Panc1 (cell line): ENCODE results near the gene C5orf58. TPM values are rescaled to one million over a fixed set of nuclear protein-coding genes. Genes with fewer than 3 reads are reported as not detected.

ENCODE experiments used
- ATAC-seq: fragments of 200-7000 bp; cut with Tn5 transposase; 2 replicates; pipeline ENCODE4 v1.9.1; 2020; ENCODE audit warnings: mild to moderate bottlenecking, moderate library complexity
- BruUV-seq: library from RNA; stranded (reverse); fragments of 400-500 nt; replicated peaks from 2 replicates; lab custom pipeline; 2021; lab: Mats Ljungman, UMichigan
- CTCF ChIA-PET: fragments of 300-600 bp; sonication (Branson Sonifier 250); formaldehyde crosslinking; loops from one replicate; lab custom pipeline; 2022; ENCODE audit warnings: antibody characterized with exemption; lab: Charles Lee
- POLR2A ChIA-PET: fragments of 300-600 bp; sonication (Branson Sonifier 250); formaldehyde crosslinking; loops from one replicate; lab custom pipeline; 2022; ENCODE audit warnings: antibody characterized with exemption; lab: Charles Lee
- DNase-seq: peaks from one replicate; pipeline ENCODE4 v3.0.0-alpha.2; 2010; ENCODE audit warnings: low read depth, low spot score
- H3K27ac ChIP-seq: 2 replicates; pipeline ENCODE4 v1.5.1; 2011; ENCODE audit warnings: mild to moderate bottlenecking, low read length, inconsistent platforms
- H3K27me3 ChIP-seq: fragments of 200-500 bp; sonication (Bioruptor generic); 2 replicates; pipeline ENCODE4 v1.6.0; 2014; ENCODE audit warnings: low read length, inconsistent platforms; ENCODE audit not compliant: control insufficient read depth, insufficient read depth
- H3K36me3 ChIP-seq: fragments of 200-500 bp; sonication (Bioruptor generic); 2 replicates; pipeline ENCODE4 v1.5.1; 2014; ENCODE audit warnings: inconsistent platforms, mild to moderate bottlenecking, low read length, moderate library complexity; ENCODE audit not compliant: control insufficient read depth, insufficient read depth
- H3K4me1 ChIP-seq: 2 replicates; pipeline ENCODE4 v1.5.1; 2011; ENCODE audit warnings: inconsistent platforms, mild to moderate bottlenecking, low read length, moderate library complexity; ENCODE audit not compliant: control insufficient read depth, insufficient read depth
- H3K4me3 ChIP-seq, 2 experiments: 2 replicates each; pipeline ENCODE4 v1.5.1; 2011 to 2012; ENCODE audit warnings: low read depth in 2 of 2, low read length in 2 of 2, mild to moderate bottlenecking in 2 of 2, inconsistent platforms in 1 of 2, moderate library complexity in 1 of 2
- H3K9me3 ChIP-seq: fragments of 200-500 bp; sonication (Bioruptor generic); 2 replicates; pipeline ENCODE4 v1.5.1; 2014; ENCODE audit warnings: low read depth, mild to moderate bottlenecking, inconsistent platforms, low read length, moderate library complexity; ENCODE audit not compliant: control insufficient read depth, insufficient read depth
- POLR2AphosphoS5 ChIP-seq: IDR thresholded peaks from 2 replicates; pipeline ENCODE4 v1.6.1; 2012; ENCODE audit warnings: mild to moderate bottlenecking, low read depth, low read length, moderate library complexity
- SIN3A ChIP-seq: IDR thresholded peaks from 2 replicates; pipeline ENCODE4 v1.6.1; 2012; ENCODE audit warnings: low read depth, mild to moderate bottlenecking, low read length, moderate library complexity, borderline replicate concordance; ENCODE audit not compliant: insufficient read depth
- TCF7L2 ChIP-seq: IDR thresholded peaks from 2 replicates; pipeline ENCODE4 v1.6.1; 2011; ENCODE audit warnings: mild to moderate bottlenecking, low read depth, low read length, inconsistent platforms
- in situ Hi-C: cut with HindIII; loops from 2 replicates; pipeline ENCODE4 v1.10.0; 2016; ENCODE audit warnings: low sequenced_read_pairs, low pct_unique_long_range_greater_than_20kb
- intact Hi-C: fragments of 100-400 bp; cut with micrococcal nuclease; formaldehyde crosslinking; loops from one replicate; pipeline ENCODE4 v1.10.0; 2022; ENCODE audit not compliant: unreplicated experiment
- total RNA-seq: library from RNA; stranded (reverse); gene quantifications from one replicate; pipeline ENCODE4 v1.2.1, GENCODE V29; 2021; ENCODE audit not compliant: unreplicated experiment
- TF ChIP-seq, protein P1 (sequence below), 2 experiments: IDR thresholded peaks; 2 replicates each; pipeline ENCODE4 v1.6.1; 2011 to 2012; ENCODE audit warnings: low read depth in 2 of 2, control low read depth in 1 of 2, low read length in 1 of 2, mild to moderate bottlenecking in 1 of 2, moderate library complexity in 1 of 2; ENCODE audit not compliant: insufficient read depth in 1 of 2
- TF ChIP-seq, protein P2 (sequence below): fragments of 450-650 bp; IDR thresholded peaks from 2 replicates; pipeline ENCODE4 v1.5.1; 2017; ENCODE audit warnings: mild to moderate bottlenecking

Gene C5orf58
- total RNA-seq, 1 experiment from 2014 or later = 0.15 TPM

DNA sequence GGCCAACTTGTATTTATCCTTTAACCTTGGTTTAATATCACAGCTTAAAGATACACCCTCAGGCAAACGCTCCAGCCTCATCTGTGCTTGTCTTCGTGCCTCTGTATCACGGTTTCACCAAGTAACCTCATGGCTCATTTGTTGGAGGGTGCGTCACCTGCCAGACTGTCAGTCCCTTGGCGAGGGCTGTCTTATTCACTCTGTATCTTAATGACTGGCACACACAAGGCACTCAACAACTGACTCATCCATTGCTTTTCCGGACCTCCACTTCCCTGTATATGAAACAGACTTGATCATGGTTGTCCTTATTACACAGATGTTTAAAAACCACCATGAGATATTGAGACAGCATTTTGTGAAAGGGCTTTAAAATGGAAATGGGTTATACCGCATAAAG, 36.8 kb downstream of the C5orf58 start:
- no peak for DNase-seq
- no peak overlapping the region for H3K4me3 ChIP-seq
- TF ChIP-seq TCF7L2 (no peak), POLR2AphosphoS5 (no peak), SIN3A (no peak)
- TF ChIP-seq, protein P1, sequence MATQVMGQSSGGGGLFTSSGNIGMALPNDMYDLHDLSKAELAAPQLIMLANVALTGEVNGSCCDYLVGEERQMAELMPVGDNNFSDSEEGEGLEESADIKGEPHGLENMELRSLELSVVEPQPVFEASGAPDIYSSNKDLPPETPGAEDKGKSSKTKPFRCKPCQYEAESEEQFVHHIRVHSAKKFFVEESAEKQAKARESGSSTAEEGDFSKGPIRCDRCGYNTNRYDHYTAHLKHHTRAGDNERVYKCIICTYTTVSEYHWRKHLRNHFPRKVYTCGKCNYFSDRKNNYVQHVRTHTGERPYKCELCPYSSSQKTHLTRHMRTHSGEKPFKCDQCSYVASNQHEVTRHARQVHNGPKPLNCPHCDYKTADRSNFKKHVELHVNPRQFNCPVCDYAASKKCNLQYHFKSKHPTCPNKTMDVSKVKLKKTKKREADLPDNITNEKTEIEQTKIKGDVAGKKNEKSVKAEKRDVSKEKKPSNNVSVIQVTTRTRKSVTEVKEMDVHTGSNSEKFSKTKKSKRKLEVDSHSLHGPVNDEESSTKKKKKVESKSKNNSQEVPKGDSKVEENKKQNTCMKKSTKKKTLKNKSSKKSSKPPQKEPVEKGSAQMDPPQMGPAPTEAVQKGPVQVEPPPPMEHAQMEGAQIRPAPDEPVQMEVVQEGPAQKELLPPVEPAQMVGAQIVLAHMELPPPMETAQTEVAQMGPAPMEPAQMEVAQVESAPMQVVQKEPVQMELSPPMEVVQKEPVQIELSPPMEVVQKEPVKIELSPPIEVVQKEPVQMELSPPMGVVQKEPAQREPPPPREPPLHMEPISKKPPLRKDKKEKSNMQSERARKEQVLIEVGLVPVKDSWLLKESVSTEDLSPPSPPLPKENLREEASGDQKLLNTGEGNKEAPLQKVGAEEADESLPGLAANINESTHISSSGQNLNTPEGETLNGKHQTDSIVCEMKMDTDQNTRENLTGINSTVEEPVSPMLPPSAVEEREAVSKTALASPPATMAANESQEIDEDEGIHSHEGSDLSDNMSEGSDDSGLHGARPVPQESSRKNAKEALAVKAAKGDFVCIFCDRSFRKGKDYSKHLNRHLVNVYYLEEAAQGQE (IDR thresholded peaks at IDR 0.05; ENCODE audit: insufficient read depth in 1 of 2, low read depth in 2 of 2, low read length in 1 of 2) = no peak
- TF ChIP-seq, protein P2, sequence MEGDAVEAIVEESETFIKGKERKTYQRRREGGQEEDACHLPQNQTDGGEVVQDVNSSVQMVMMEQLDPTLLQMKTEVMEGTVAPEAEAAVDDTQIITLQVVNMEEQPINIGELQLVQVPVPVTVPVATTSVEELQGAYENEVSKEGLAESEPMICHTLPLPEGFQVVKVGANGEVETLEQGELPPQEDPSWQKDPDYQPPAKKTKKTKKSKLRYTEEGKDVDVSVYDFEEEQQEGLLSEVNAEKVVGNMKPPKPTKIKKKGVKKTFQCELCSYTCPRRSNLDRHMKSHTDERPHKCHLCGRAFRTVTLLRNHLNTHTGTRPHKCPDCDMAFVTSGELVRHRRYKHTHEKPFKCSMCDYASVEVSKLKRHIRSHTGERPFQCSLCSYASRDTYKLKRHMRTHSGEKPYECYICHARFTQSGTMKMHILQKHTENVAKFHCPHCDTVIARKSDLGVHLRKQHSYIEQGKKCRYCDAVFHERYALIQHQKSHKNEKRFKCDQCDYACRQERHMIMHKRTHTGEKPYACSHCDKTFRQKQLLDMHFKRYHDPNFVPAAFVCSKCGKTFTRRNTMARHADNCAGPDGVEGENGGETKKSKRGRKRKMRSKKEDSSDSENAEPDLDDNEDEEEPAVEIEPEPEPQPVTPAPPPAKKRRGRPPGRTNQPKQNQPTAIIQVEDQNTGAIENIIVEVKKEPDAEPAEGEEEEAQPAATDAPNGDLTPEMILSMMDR = no peak
- no peaks in the 10 kb centered on the region for H3K36me3 ChIP-seq
- peaks cover 6% of the 10 kb centered on the region; the same call in 1 of the 2 replicates for H3K4me1 ChIP-seq
- H3K27ac ChIP-seq = no peak overlapping the region
- peaks cover 14% of the 10 kb centered on the region for H3K27me3 ChIP-seq
- POLR2A ChIA-PET = no interaction called here
- BruUV-seq = no TSS peak
- ATAC-seq = no peak
- CTCF ChIA-PET = no interaction called here
- no peaks in the 10 kb centered on the region for H3K9me3 ChIP-seq
- in situ Hi-C loops (no loop called here), intact Hi-C loops (loop anchor here (2.0 to 5.0 kb wide), 2 partner anchors 151 to 353 kb away; no protein-coding TSS in a partner anchor)

DNA sequence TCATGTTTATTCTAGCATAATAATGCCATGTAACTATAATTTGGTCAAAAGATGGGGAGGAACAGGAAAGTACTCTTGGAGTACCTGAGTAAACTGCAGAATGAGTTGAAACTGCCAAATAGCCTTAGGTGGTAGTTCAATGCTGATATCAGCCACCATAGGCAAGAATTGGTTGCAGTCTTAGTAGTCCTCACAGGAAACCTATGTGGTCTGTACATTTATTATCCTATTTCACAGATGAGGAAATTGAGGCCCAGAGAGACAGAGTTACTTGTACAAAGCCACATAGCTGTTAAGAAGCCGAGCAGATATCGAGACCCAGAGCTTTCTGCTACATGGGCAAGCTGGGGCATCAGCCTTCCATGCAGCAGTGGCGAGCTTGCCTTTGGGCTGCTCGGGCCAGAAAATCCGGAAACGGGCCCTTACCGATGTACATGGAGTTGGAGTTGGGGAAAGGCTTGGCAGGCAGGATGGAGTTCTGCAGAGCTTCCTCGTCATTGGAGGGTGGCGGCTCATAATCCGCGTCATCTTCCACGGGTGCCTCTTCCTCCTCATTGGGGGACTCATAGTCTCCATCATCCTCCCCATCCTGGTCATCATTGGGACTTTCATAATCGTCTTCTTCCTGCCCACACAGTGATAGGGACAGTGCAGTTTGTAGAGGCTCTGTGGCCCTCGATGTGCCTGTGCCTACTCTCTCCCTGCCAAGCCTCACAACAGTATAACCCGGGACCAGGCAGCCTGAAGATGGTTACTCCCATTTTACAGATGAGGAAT, 37.7 kb downstream of the C5orf58 start:
- Histone ChIP-seq H3K27me3 (peaks cover 11% of the 10 kb centered on the region), H3K36me3 (no peaks in the 10 kb centered on the region), H3K4me1 (peaks cover 6% of the 10 kb centered on the region; the same call in 1 of the 2 replicates), H3K27ac (no peak overlapping the region), H3K4me3 (no peak overlapping the region), H3K9me3 (no peaks in the 10 kb centered on the region)
- in situ Hi-C loops (no loop called here), intact Hi-C loops (no loop called here)
- no peak for DNase-seq
- no peak for ATAC-seq
- BruUV-seq = no TSS peak
- TF ChIP-seq, protein P1 (IDR thresholded peaks at IDR 0.05; ENCODE audit: insufficient read depth in 1 of 2, low read depth in 2 of 2, low read length in 1 of 2) = no peak
- no peak for TF ChIP-seq TCF7L2
- TF ChIP-seq, protein P2 = no peak
- no peak for TF ChIP-seq POLR2AphosphoS5
- no peak for TF ChIP-seq SIN3A
- ChIA-PET CTCF (no interaction called here), POLR2A (no interaction called here)
